Upper lobe of left lung (tissue), 6 donors: ENCODE data around the gene MPHOSPH9. TPM values are rescaled to one million over a fixed set of nuclear protein-coding genes. Genes with fewer than 3 reads are reported as not detected.

ENCODE experiments used
- ATAC-seq, 2 donors: fragments of 200-7000 bp; cut with Tn5 transposase; one replicate each; pipeline ENCODE4 v1.9.1; 2022; ENCODE audit warnings: mild to moderate bottlenecking in 2 of 2, moderate library complexity in 2 of 2; ENCODE audit not compliant: low FRiP score in 2 of 2
- DNase-seq, 2 donors: peaks; one replicate each; pipeline ENCODE4 v3.0.0-alpha.2; 2019 to 2020
- H3K27ac ChIP-seq, 4 donors: fragments of 200-600 bp; sonication (generic); one replicate each; pipeline ENCODE4 v1.5.1; 2016 to 2019
- H3K27me3 ChIP-seq, 4 donors: fragments of 200-600 bp; sonication (generic); one replicate each; pipeline ENCODE4 v1.5.1; 2017 to 2019
- H3K36me3 ChIP-seq, 4 donors: fragments of 200-600 bp; sonication (generic); one replicate each; pipeline ENCODE4 v1.5.1; 2016 to 2019
- H3K4me1 ChIP-seq, 4 donors: fragments of 200-600 bp; sonication (generic); one replicate each; pipeline ENCODE4 v1.5.1; 2018 to 2019
- H3K4me3 ChIP-seq, 4 donors: fragments of 200-600 bp; sonication (generic); one replicate each; pipeline ENCODE4 v1.5.1; 2017 to 2019; ENCODE audit warnings: mild to moderate bottlenecking in 2 of 4, moderate library complexity in 1 of 4
- H3K9me3 ChIP-seq, 4 donors: fragments of 200-600 bp; sonication (generic); one replicate each; pipeline ENCODE4 v1.5.1; 2018 to 2019
- CTCF ChIP-seq, 6 experiments: fragments of 450-650 bp in 4 of 6; fragments of 200-600 bp in 2 of 6; sonication (generic) in 2 of 6; IDR thresholded peaks; one replicate each; pipeline ENCODE4 v1.5.1; 2016 to 2019; ENCODE audit warnings: antibody characterized with exemption in 6 of 6
- EP300 ChIP-seq, 4 donors: sonication (generic); formaldehyde crosslinking; IDR thresholded peaks; one replicate each; pipeline ENCODE4 v1.5.1; 2017; ENCODE audit warnings: antibody characterized with exemption in 4 of 4, control low read depth in 2 of 4
- POLR2A ChIP-seq, 4 donors: fragments of 450-650 bp; IDR thresholded peaks; one replicate each; pipeline ENCODE4 v1.5.1; 2016 to 2017; ENCODE audit warnings: antibody characterized with exemption in 4 of 4, mild to moderate bottlenecking in 2 of 4
- POLR2AphosphoS5 ChIP-seq, 2 donors: sonication (generic); formaldehyde crosslinking; IDR thresholded peaks; one replicate each; pipeline ENCODE4 v1.5.1; 2017; ENCODE audit warnings: antibody characterized with exemption in 2 of 2
- WGBS, 2 donors: methylation state at CpG; one replicate each; pipeline ENCODE4 v1.1.5; 2017 to 2018; 5-methylcytosine and 5-hydroxymethylcytosine counted together
- small RNA-seq, 4 donors: library from RNA; depleted of rRNA; stranded (forward); fragments of <200 nt; gene quantifications; one replicate each; pipeline ENCODE3, GENCODE V24; 2016
- total RNA-seq, 6 donors: library from RNA; depleted of rRNA in 4 of 6; stranded (reverse); fragments of >200 nt in 4 of 6; gene quantifications; one replicate each; pipeline versions ENCODE4 v1.1.0 to v1.2.1, GENCODE V29; 2016 to 2021
- donor health status: DM: no; HTN: no; CAD: no; lungs with moderate emphysema.
- donor health status: DM: no; HTN: yes; CAD: no; lungs with severe emphysema.

MPHOSPH9 gene
- total RNA-seq, 6 donors from 2014 or later = 12.6 to 82.8 (median 17.6) TPM

- 64 to 67% methylated on average over 13 of the region's 13 CpGs for WGBS, 2 donors
- Histone ChIP-seq H3K9me3 (no peaks in the 10 kb centered on the region), H3K4me1 (peaks cover 34 to 61% (median 40%) of the 10 kb centered on the region in 4 donors), H3K4me3 (no peak overlapping the region), H3K36me3 (peaks cover 0 to 6% (median 0%) of the 10 kb centered on the region in 4 donors), H3K27ac (peak overlapping the region; percentile 79 to 84 (median 81)), H3K27me3 (no peaks in the 10 kb centered on the region)
- no peak for ATAC-seq
- no peak for DNase-seq
- TF ChIP-seq CTCF (IDR thresholded peaks at IDR 0.05) (no peak), EP300 (IDR thresholded peaks at IDR 0.05) (no peak), POLR2AphosphoS5 (IDR thresholded peaks at IDR 0.05) (no peak), POLR2A (IDR thresholded peaks at IDR 0.05) (no peak)
Observed at GRCh38 chr12:123107926-123108681, 124.8 kb downstream of the MPHOSPH9 start.

- no peaks in the 10 kb centered on the region for H3K9me3 ChIP-seq
- TF ChIP-seq POLR2A (IDR thresholded peaks at IDR 0.05) (peak in 1 of 4 donors; percentile 4), EP300 (IDR thresholded peaks at IDR 0.05) (peak; percentile 69 to 98 (median 92)), POLR2AphosphoS5 (IDR thresholded peaks at IDR 0.05) (peak; percentile 82 to 89), CTCF (IDR thresholded peaks at IDR 0.05) (no peak)
- peaks cover 0 to 6% (median 0%) of the 10 kb centered on the region in 4 donors for H3K36me3 ChIP-seq
- no peak overlapping the region for H3K4me3 ChIP-seq
- H3K27me3 ChIP-seq = no peaks in the 10 kb centered on the region
- peak in 1 of 2 donors; percentile 74 for DNase-seq
- peak; percentile 54 to 68 for ATAC-seq
- peaks cover 39 to 58% (median 45%) of the 10 kb centered on the region in 4 donors for H3K4me1 ChIP-seq
- peak overlapping the region; percentile 81 to 84 (median 81) for H3K27ac ChIP-seq
- WGBS, 2 donors = 32 to 40% methylated on average over 3 to 9 of the region's 9 CpGs
Observed at GRCh38 chr12:123106640-123107359, 126.1 kb downstream of the MPHOSPH9 start.

GRCh38 chr12:123105211-123105826 lies 127.6 kb downstream of the MPHOSPH9 start:
- ATAC-seq (no peak), DNase-seq (no peak)
- Histone ChIP-seq H3K27me3 (no peaks in the 10 kb centered on the region), H3K36me3 (peaks cover 0 to 6% (median 0%) of the 10 kb centered on the region in 4 donors), H3K27ac (peak overlapping the region; percentile 81 to 84 (median 81)), H3K9me3 (no peaks in the 10 kb centered on the region), H3K4me1 (peaks cover 54 to 59% (median 58%) of the 10 kb centered on the region in 4 donors), H3K4me3 (peak overlapping the region in 3 of 4 donors; percentile 20 to 31 (median 30))
- 71 to 73% methylated on average over 13 to 14 of the region's 14 CpGs for WGBS, 2 donors
- TF ChIP-seq POLR2A (IDR thresholded peaks at IDR 0.05) = peak in 2 of 4 donors; percentile 30 to 48
- TF ChIP-seq EP300 (IDR thresholded peaks at IDR 0.05) = peak; percentile 29 to 95 (median 84)
- TF ChIP-seq CTCF (IDR thresholded peaks at IDR 0.05) = no peak
- TF ChIP-seq POLR2AphosphoS5 (IDR thresholded peaks at IDR 0.05) = peak; percentile 85 to 87

GRCh38 chr12:123104809-123105208 lies 128.1 kb downstream of the MPHOSPH9 start:
- DNase-seq (no peak), ATAC-seq (no peak)
- H3K4me3 ChIP-seq = peak overlapping the region in 3 of 4 donors; percentile 20 to 31 (median 30)
- TF ChIP-seq POLR2A (IDR thresholded peaks at IDR 0.05) = no peak
- no peak for TF ChIP-seq EP300 (IDR thresholded peaks at IDR 0.05)
- no peak for TF ChIP-seq POLR2AphosphoS5 (IDR thresholded peaks at IDR 0.05)
- TF ChIP-seq CTCF (IDR thresholded peaks at IDR 0.05) = no peak
- H3K27me3 ChIP-seq = no peaks in the 10 kb centered on the region
- WGBS, 2 donors = 73 to 84% methylated on average over 4 of the region's 4 CpGs
- peak overlapping the region; percentile 81 to 84 (median 81) for H3K27ac ChIP-seq
- H3K4me1 ChIP-seq = peaks cover 59 to 65% (median 63%) of the 10 kb centered on the region in 4 donors
- peaks cover 0 to 6% (median 0%) of the 10 kb centered on the region in 4 donors for H3K36me3 ChIP-seq
- no peaks in the 10 kb centered on the region for H3K9me3 ChIP-seq

Small RNA genes lying within 50 kb of the gene (small RNA-seq; reads per million reads assigned to genes)
- 0 to 0.59 (median 0.35) reads per million in 4 donors for gene RNA5SP375

Other genes with a start within 250 kb of the MPHOSPH9 start
- gene PITPNM2, start 82.1 kb downstream of the MPHOSPH9 start, total RNA-seq = 10 to 100 TPM; 17.5 to 56.6 (median 29.4) TPM
- 10 to 100 TPM in 4 of 6 donors, 1 to 10 TPM in 2; 9.4 to 27.4 (median 13.6) TPM for gene MTRFR, start 295 bp upstream of the MPHOSPH9 start, total RNA-seq
- 100 to 1,000 TPM in 1 of 6 donors, 10 to 100 TPM in 5; 29.3 to 122 (median 75.4) TPM for gene CDK2AP1, start 38.7 kb upstream of the MPHOSPH9 start, total RNA-seq
- 10 to 100 TPM in 5 of 6 donors, 1 to 10 TPM in 1; 7.5 to 25.2 (median 20.3) TPM for gene SBNO1, start 131.7 kb upstream of the MPHOSPH9 start, total RNA-seq
- gene KMT5A, start 151.0 kb upstream of the MPHOSPH9 start, total RNA-seq = 10 to 100 TPM; 35.1 to 50.2 (median 43.8) TPM
- gene RILPL2, start 203.5 kb upstream of the MPHOSPH9 start, total RNA-seq = 10 to 100 TPM; 12.5 to 29.9 (median 14.6) TPM
- 10 to 100 TPM; 16.7 to 50.3 (median 26.6) TPM for gene SNRNP35, start 225.0 kb upstream of the MPHOSPH9 start, total RNA-seq